Measurements from ENCODE around the gene NOCT. TPM values are rescaled to one million over a fixed set of nuclear protein-coding genes. Genes with fewer than 3 reads are reported as not detected.

The NOCT gene
- total RNA-seq, 2 donors from 2014 or later: 4.5 to 13.5 TPM

DNA sequence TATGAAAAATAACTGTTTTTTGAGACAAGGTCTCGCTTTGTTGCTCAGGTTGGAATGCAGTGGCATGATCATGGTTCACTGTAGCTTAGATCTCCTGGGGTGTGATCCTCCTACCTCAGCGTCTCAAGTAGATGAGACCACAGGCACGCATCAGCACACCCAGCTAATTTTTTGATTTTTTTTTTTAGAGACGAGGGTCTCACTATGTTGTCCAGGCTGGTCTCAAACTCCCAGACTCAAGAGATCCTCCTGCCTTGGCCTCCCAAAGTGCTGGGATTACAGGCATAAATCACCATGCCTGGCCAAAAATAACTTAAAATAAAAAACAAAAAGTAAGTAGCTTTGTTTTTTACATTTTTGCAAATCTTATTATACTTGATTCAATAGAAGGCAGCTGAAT is 63.3 kb downstream of the NOCT start:
- H3K27me3 ChIP-seq: no peaks in the 10 kb centered on the region
- no peak overlapping the region for H3K9ac ChIP-seq (ENCODE audit: low read depth in 2 of 2, low read length in 2 of 2)
- no peaks in the 10 kb centered on the region for H3K9me3 ChIP-seq
- no peak overlapping the region for H3K27ac ChIP-seq
- peaks cover 11% of the 10 kb centered on the region for H3K4me1 ChIP-seq
- no peak for DNase-seq
- H3K36me3 ChIP-seq: no peaks in the 10 kb centered on the region
- TF ChIP-seq, protein P1, sequence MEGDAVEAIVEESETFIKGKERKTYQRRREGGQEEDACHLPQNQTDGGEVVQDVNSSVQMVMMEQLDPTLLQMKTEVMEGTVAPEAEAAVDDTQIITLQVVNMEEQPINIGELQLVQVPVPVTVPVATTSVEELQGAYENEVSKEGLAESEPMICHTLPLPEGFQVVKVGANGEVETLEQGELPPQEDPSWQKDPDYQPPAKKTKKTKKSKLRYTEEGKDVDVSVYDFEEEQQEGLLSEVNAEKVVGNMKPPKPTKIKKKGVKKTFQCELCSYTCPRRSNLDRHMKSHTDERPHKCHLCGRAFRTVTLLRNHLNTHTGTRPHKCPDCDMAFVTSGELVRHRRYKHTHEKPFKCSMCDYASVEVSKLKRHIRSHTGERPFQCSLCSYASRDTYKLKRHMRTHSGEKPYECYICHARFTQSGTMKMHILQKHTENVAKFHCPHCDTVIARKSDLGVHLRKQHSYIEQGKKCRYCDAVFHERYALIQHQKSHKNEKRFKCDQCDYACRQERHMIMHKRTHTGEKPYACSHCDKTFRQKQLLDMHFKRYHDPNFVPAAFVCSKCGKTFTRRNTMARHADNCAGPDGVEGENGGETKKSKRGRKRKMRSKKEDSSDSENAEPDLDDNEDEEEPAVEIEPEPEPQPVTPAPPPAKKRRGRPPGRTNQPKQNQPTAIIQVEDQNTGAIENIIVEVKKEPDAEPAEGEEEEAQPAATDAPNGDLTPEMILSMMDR (IDR thresholded peaks at IDR 0.05): no peak
- H3K4me3 ChIP-seq: no peak overlapping the region
- intact Hi-C loops (cut with DNase I): no loop called here

DNA sequence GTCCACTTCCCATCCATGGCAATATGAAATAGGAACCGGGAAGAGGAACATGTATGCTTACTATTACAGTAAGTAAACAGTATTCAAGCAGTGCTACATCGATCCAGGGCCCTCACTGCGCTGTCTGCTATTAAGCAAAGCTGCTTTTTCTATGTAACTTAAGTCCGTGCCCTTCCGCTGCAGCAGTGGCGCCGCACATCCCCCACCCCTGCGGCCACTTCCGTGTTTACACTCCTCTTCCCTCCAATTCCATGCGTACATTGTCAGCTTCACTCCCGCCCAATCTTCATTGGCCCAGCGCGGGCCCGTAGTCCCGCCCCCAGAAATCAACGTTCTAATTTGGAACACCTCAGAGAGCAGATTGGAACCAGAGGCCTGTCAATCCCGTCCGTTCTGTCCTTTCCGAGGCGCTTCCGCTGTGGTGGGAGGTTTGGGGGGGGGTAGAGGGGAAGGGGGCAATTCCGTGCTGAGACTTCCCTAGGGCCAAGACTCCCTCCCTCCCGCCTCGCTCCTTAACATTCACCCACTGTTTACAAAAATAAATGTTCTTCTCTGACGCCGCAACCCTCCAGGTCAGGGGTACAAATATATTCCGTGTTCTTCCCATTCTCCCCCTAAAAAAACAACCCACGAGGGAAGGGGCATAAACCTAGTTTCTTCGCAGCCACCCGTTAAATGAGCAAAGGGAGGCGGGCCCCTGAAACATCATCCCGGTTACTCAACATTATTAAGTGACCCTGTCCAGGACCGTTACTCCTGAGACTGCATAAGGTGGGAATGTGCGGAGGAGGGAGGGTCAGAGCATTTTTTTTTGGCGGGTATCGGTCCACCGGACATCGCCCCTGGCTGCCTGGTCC is 67.4 kb downstream of the NOCT start:
- TF ChIP-seq, protein P1 (IDR thresholded peaks at IDR 0.05): no peak
- Histone ChIP-seq H3K4me1 (peaks cover 11% of the 10 kb centered on the region), H3K36me3 (no peaks in the 10 kb centered on the region), H3K4me3 (peak overlapping the region; percentile 89), H3K27ac (peak overlapping the region; percentile 98), H3K9ac (ENCODE audit: low read depth in 2 of 2, low read length in 2 of 2) (peak overlapping the region; percentile 90 to 96), H3K9me3 (no peaks in the 10 kb centered on the region), H3K27me3 (no peaks in the 10 kb centered on the region)
- intact Hi-C loops (cut with DNase I): loop anchor here (5.0 kb wide), 1 partner anchor 94 kb away; the partner anchor contains the start of gene ELF2
- peak; percentile 99 for DNase-seq

DNA sequence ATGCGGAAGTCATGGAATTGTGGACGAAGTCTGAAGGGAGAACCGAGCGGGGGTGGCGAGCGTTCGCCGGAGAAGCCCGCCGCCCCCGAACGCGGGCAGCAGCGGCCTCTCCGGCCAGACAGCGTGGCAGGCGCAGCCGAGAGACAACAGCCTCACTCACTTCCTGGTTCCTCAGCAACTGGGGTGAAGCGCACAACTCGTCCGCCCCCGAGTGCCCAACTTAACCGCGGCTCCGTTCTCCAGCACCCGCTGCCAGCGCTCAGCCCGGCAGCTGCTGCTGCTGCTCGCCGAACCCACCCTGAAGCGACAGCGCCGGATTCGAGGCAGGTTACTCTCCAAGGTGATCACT is 68.0 kb downstream of the NOCT start:
- Histone ChIP-seq H3K9ac (ENCODE audit: low read depth in 2 of 2, low read length in 2 of 2) (peak overlapping the region; percentile 90 to 96), H3K36me3 (no peaks in the 10 kb centered on the region), H3K27ac (peak overlapping the region; percentile 98), H3K4me3 (peak overlapping the region; percentile 89), H3K4me1 (peaks cover 11% of the 10 kb centered on the region), H3K9me3 (no peaks in the 10 kb centered on the region), H3K27me3 (no peaks in the 10 kb centered on the region)
- intact Hi-C loops (cut with DNase I): loop anchor here (5.0 kb wide), 1 partner anchor 94 kb away; the partner anchor contains the start of gene ELF2
- TF ChIP-seq, protein P1 (IDR thresholded peaks at IDR 0.05): no peak
- DNase-seq: no peak

DNA sequence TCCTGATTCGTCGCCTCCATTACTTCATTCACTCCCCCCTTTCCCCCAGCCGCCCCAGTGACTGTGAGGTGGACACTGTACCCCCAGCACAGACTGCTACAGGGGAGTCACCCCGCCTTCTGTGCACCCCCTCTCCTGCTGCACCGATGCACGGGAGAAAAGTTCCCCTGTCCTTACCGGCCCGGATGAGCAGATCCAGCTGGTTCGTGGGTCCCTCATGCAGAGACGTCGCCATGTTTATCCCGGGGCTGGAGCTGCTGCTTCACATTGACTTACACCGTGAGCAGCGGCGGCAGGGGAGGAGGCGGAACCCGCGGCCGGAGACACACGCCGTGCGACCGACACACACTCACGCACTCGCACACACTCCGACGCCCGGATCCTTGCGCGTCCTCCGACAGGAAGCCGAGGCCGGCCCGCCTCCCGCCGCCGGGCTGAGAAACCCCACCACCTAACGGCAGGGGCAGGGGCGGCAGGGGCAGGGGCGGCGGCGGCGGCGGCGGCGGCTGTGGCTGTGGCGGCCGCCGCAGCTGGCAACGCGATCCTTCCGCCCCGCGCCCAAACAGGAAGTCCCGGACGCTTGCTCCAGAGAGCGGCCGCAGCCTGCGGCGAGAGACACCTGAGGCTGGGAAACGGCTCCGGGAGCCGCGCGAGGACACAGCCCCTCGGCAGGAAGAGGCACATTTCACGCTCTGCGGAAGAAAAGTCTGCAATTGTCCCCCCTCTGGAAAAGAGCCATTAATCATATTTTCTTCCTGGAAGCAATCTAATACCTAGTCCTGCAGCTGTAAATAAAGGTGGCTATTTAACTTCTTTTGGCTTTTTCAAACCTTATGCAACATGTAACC is 68.6 kb downstream of the NOCT start:
- H3K9ac ChIP-seq (ENCODE audit: low read depth in 2 of 2, low read length in 2 of 2): peak overlapping the region; percentile 90 to 96
- H3K36me3 ChIP-seq: no peaks in the 10 kb centered on the region
- peak overlapping the region; percentile 89 for H3K4me3 ChIP-seq
- H3K27me3 ChIP-seq: no peaks in the 10 kb centered on the region
- TF ChIP-seq, protein P1 (IDR thresholded peaks at IDR 0.05): peak; percentile 16
- H3K27ac ChIP-seq: peak overlapping the region; percentile 98
- H3K4me1 ChIP-seq: peaks cover 11% of the 10 kb centered on the region
- intact Hi-C loops (cut with DNase I): loop anchor here (5.0 kb wide), 1 partner anchor 93 kb away; the partner anchor contains the start of gene ELF2
- DNase-seq: peak; percentile 86
- no peaks in the 10 kb centered on the region for H3K9me3 ChIP-seq

DNA sequence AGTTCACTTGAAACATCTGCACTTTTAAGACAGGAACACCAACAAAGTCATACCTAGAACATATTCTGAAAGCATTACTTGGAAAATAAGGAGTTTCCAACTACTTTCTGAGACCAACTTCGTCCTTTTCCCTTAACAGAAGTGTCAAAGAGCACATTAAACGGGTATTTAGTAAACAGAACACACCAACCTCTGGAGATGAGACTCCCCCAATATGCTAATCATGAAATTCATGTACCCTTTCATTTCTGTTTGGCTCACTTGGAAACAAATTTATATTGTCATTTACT is 69.2 kb downstream of the NOCT start:
- no peaks in the 10 kb centered on the region for H3K9me3 ChIP-seq
- peaks cover 11% of the 10 kb centered on the region for H3K4me1 ChIP-seq
- peak overlapping the region; percentile 89 for H3K4me3 ChIP-seq
- peak overlapping the region; percentile 56 to 72 for H3K9ac ChIP-seq (ENCODE audit: low read depth in 2 of 2, low read length in 2 of 2)
- no peak for DNase-seq
- H3K27ac ChIP-seq: peak overlapping the region; percentile 98
- no peaks in the 10 kb centered on the region for H3K36me3 ChIP-seq
- TF ChIP-seq, protein P1 (IDR thresholded peaks at IDR 0.05): no peak
- no peaks in the 10 kb centered on the region for H3K27me3 ChIP-seq
- intact Hi-C loops (cut with DNase I): loop anchor here (5.0 kb wide), 2 partner anchors 93 to 218 kb away; partner anchors contain the start of genes ELF2, NAA15 and NDUFC1

Data from colonic mucosa (tissue), 4 donors.